GM19238 (cell line): Measurements from ENCODE around the gene FHOD3.
"Not testable (repeated sequence)": the region's sequence is repeated elsewhere in the genome, so short reads cannot be mapped to it uniquely, and the experiment has no call there.

Experiments used
- DNase-seq: peaks from one replicate; pipeline ENCODE4 v3.0.0; 2011; ENCODE audit warnings: low spot score; ENCODE audit not compliant: insufficient read length

FHOD3 gene

DNA sequence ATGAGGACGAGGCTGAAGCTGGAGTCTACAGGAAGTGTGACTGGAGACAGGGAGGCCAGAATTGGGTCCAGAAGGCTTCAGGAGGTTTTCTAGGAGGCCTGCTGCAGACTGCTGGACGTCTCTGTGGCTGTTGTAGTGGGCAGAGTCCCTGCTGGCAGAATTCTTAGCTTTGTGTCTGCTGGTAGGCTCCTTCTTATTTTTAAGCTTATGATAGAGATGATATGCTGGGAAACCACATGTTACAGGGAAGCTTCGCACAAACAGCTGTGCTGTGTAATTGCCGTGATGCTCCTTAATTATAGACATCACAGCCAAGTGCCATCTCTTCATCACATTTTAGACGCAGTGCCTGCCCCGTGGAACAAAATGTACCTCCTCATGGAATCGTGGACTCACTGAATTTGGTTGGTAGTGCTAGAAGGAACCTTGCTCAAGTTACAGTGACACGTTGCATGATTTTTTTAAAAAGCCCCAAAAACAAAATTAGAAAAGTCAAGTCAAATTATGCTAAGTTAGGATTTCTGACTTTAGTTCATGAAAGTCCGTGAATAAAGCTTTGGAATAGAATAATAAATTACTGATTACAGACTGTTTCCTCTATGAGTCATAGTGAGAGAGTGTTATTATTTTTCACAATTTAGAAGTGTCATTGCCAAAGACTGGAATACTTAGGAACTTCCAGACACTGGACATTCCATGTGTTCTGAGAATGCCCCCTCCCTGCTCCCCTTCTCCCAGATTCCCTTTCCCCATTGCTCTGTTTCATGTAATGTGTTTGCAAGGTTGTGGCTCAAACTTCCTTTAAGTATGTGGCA lies 144.1 kb downstream of the FHOD3 start:
- no peak for DNase-seq

DNA sequence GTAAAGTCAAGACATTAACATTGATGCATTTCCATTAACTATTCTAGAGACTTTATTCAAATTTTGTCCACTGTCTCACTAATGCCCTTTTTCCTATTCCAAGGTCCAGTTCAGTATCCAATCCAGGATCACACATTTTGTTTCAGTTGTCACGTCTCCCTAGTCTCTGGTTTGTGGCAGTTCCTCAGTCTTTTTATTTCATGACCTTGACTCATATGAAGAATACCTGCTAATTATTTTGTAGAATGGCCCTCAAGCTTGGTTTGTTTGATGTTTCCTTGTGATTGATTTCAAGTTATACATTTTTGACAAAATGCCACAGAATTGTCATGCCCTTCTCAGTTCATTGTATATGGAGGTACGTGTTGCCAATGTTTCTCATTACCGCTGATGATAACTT lies 145.2 kb downstream of the FHOD3 start:
- DNase-seq = no peak

DNA sequence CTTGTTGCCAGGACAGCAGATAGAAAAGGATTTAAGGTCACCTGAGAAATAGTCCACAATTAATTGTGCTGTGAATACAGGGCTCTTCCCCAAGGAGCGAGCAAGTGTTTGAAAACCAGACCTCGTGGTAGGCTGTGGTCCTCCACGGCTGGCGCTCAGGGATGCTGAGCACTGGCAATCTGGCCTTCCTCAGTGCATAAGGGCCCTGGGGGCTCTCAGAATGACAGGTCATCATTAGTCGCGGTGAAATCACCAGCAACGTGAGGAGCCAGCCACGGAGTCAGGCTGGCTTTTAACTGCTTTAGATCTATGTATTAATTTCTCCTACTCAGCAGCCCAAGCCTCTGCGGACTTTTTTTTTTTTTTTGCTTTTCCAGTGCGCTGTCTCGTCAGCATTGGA lies 148.5 kb downstream of the FHOD3 start:
- no peak for DNase-seq

DNA sequence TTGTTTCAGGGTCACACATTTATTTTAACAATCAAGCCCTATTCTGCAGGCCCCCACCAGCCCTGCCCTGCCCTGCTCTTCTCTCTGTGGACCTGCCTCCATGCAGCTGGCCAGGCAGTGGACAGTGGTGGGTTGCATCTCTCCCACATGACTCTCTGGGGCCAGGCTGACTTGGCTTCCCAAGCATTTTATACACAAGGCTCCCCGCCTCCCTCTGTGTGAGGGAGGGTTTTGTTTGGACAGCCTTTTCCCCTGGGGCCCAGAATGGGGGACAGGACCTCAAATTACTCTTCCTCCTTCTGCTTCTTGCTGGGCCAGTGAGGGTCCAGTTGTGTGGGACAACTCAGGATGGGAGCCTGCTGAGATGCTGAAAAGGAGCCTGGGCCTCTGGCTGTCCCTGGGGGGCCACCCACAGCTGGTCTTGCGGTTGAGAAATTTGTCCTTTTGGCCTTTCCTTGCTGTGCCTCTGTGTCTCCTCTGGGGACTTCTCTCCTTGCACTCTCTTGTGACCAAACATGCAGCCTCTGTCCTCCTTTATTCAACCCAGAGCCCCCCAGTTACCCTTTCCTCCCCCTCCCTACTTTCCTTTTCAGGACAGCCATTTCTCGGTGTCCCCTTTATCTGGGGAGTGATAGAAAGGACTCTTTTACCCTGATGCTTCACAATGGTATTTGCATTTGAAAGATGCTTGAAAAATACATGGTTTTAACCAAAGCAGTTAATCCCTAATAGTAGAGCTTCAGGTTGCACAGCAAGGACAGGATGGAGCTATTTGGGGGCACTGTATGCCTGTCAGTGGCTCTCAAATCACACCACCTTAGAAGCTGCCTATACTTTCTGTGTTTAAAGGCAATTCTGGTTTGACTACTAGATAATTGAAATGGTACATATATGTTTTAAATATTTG lies 151.1 kb downstream of the FHOD3 start:
- DNase-seq = no peak

GRCh38 chr18:36449451-36449850 lies 151.9 kb downstream of the FHOD3 start:
- DNase-seq = no peak

GRCh38 chr18:36450264-36450663 lies 152.8 kb downstream of the FHOD3 start:
- no peak for DNase-seq

DNA sequence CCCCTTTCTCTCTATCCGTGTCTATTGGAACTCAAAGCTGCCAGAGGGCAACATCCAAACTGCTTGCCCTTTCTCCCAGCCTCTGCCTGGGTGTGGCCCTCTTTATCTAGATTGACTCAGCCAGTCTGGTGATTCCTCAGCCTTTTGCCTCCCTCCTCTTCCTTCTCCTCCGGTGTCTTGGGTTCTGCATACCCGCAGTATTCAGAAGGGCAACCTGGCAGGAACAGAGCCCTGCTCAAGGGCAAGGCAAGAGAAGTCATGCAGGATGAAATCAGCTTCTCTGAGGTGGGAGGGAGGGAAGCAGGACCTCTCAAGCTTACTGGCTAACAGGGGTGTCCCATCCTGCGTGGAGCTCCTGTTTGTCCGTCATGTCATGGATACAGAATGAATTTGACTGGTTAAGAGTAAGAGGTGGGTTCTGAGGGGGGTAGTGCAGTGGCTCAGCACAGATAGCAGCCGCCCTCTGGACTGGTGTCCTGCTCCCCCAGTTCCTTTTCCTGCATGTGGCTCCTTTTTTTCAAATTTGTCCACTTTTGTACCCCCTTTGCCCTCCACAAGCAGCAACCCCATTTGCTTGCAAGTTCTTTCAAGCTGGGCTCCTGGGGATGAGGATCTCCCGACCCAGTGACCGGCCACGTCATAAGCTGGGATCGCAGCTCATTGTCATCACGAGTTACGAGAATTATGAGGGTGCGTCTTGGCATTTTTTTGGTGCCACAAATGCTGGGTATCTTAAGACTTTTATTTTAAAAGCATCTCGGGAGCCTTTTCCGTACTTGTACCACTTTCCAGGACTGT lies 154.1 kb downstream of the FHOD3 start:
- no peak for DNase-seq

DNA sequence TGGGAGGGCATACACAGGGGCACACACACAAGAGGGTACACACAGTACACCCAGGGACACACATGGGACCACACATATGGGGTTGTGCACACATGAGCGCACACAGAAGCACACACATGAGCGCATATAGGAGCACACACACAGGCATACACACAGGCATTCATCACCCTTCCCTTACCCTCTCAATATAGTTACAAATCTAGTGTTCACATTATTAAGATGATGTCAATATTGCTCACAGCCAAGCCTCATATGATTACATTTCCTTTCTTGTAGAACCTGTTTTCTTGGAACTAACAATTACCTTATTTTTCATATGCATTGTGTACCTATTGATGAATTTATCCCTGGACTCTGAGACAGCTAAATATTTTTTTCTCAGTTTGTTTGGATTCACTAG lies 156.7 kb downstream of the FHOD3 start:
- DNase-seq = no peak

DNA sequence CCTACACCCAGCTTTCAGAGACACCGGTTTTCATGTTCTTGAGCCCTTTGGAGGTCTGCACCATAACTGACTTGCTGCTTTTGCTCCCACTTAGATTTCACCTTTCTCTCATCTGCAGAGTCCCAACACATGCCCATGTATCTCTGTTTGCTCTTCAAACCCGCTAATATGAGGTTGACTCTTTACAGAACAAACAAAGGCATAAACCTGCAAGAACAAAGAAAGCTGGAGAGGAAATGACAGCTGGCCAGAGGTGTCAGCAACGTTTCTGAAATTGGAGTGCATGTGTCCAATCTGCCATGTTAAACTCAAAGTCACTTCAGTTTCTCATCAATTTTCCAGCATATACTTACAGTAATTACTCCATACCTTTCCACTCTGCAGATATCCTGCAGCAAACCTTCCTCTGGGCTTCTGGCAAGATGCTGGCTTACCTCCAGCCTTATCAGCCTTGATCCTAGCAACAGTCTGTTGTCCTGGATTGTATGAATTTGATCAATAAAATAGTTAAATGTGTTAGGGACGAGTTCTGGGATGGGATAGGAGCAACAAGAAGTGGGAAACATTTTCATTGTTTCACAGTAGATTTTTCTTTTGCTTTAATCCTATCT lies 157.4 kb downstream of the FHOD3 start:
- DNase-seq = no peak

DNA sequence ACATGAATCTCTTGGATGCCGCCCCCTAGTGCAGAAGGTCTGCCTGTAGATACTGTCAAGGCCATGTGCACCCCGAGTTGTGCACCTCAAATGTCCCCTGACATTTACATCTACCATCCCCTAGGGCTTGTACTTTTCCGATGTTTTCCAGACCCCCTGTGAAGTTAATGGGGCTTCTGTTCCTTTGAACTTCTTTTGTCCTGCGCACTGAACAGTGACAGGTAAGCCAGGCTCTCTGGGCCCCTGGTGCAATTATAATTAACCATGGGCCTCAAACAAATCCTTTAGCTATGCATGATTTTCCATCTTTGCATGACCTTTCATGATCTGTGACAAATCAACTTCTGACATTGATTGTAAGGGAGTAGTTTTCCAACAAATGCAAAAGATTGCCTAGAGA lies 158.4 kb downstream of the FHOD3 start:
- no peak for DNase-seq

GRCh38 chr18:36456622-36457021 lies 159.1 kb downstream of the FHOD3 start:
- no peak for DNase-seq

GRCh38 chr18:36457683-36458082 lies 160.2 kb downstream of the FHOD3 start:
- no peak for DNase-seq

DNA sequence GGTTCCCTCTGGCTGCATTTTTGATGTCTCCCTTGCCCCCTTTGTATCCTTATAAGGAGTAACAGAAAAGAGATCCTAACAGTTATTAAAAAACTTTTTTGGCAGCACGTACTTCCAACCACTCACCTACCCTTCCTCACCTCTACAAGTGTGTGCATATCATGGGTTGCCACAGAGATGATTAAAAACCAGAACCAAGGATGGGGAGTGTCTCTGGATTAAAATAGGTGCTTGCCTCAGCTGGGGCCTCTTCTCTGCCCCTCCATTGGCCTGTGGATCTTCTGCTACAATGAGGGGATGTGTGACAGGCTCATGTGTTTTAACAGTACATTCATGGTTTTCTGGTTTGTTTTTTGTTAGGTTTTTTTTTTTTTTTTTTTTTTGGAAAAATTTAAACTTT lies 160.8 kb downstream of the FHOD3 start:
- DNase-seq = no peak

DNA sequence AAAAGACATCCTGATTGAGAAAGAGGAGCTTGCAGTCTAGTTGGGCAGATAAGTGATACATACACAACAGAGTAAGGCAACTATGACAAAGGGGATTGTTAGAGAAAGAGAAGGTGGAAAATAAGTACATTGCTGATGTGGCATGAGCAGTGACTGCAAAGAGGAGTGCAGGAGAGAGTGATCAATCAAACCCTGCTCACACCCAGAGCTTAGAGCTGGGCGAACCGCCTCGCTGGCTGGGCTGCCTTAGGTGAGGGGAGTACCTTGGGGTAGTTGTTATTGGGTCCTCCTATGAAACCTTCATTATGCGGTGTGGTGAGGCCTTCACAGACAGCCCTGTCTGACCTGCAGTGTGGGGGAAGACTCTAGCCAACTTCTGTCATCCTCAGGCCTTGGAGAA lies 161.7 kb downstream of the FHOD3 start:
- DNase-seq = no peak

- no peak for DNase-seq
Observed at GRCh38 chr18:36459786-36460185, 162.3 kb downstream of the FHOD3 start.

- no peak for DNase-seq
Observed at GRCh38 chr18:36460324-36460850, 162.9 kb downstream of the FHOD3 start.

DNA sequence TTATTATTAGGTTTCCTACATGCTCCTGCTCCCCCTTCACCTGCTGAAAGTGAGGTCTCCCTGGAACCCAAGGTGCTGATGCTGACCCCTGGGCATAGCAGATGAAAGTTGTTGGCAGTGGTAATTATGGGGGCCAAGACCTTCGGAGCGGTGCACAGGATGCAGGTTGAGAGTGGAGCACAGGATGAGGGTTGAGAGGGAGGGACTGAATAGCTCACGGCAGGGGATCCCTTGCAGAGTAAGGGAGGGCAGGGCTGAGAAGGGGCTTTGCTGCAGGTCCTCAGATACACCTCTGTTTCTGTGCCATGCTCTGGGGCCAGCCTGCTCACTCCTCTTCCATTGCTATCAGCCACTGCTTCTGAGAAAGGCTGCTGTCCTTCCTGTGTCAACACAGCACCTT lies 163.3 kb downstream of the FHOD3 start:
- no peak for DNase-seq

- no peak for DNase-seq
Observed at GRCh38 chr18:36461551-36461987, 164.1 kb downstream of the FHOD3 start.

- DNase-seq = not testable (repeated sequence)
Observed at GRCh38 chr18:36463516-36463915, 166.0 kb downstream of the FHOD3 start.

DNA sequence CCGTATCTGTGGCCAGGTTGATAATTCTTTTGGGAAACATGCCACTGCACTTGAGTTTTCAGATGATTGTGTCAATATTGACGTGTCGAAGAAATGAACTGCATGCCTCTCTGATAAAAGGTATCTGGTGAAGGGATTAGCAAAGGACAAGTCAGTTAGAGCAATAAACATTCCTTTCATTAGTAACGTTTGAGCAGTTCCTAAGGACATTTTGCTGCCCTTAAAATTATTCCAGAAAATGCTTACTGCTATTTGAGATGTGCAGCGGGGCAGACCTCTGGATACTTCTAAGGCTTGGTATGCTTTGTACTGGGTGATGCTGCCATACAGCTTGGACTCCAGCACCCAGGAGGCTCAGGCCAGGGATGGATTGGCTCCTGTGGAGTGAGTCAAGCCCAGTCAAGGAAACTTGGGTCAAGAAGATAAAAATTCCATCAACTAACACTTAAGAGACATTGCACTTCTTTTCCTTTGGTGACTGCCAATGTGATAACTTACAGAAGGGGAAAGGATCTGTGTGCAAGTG lies 166.7 kb downstream of the FHOD3 start:
- no peak for DNase-seq

GRCh38 chr18:36465276-36465675 lies 167.8 kb downstream of the FHOD3 start:
- DNase-seq = no peak
